ENCODE results near the gene TEC. TPM values are rescaled to one million over a fixed set of nuclear protein-coding genes. Genes with fewer than 3 reads are reported as not detected.

TEC gene
- total and polyA plus RNA-seq, 12 donors: 1.4 to 8.0 (median 4.7) TPM

DNA sequence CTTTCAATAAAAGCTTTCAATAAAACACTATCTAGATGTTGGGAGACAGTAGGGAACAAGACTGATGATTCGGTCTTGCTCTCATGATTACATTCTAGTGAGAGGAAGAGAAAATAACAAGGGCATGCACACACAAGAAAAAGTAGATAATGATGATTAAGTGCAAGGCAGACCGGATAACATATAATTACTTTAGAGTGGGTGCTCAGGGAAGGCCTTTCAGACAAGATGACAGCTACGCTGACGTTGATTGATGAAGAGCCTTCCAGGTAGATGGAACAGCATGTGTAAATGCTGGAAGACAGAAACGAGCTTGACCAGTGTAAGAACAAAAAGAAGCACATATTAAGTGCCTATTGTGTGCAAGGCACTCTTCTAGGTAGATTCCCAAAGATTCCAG, 179.0 kb downstream of the TEC start:
- TF ChIP-seq, protein P1, sequence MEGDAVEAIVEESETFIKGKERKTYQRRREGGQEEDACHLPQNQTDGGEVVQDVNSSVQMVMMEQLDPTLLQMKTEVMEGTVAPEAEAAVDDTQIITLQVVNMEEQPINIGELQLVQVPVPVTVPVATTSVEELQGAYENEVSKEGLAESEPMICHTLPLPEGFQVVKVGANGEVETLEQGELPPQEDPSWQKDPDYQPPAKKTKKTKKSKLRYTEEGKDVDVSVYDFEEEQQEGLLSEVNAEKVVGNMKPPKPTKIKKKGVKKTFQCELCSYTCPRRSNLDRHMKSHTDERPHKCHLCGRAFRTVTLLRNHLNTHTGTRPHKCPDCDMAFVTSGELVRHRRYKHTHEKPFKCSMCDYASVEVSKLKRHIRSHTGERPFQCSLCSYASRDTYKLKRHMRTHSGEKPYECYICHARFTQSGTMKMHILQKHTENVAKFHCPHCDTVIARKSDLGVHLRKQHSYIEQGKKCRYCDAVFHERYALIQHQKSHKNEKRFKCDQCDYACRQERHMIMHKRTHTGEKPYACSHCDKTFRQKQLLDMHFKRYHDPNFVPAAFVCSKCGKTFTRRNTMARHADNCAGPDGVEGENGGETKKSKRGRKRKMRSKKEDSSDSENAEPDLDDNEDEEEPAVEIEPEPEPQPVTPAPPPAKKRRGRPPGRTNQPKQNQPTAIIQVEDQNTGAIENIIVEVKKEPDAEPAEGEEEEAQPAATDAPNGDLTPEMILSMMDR (IDR thresholded peaks at IDR 0.05): no peak
- no peak for TF ChIP-seq POLR2A (IDR thresholded peaks at IDR 0.05)
- Histone ChIP-seq H3K4me1 (replicated peaks in 1 of 2) (no peaks in the 10 kb centered on the region), H3K36me3 (replicated peaks in 1 of 2) (no peaks in the 10 kb centered on the region), H3K27me3 (no peaks in the 10 kb centered on the region), H3K4me3 (no peak overlapping the region), H3K27ac (no peak overlapping the region), H3K9me3 (replicated peaks in 1 of 3) (no peaks in the 10 kb centered on the region)
- intact Hi-C loops (cut with DNase I): no loop called here
- WGBS, 4 donors: 69 to 79% (median 75%) methylated on average over 5 of the region's 5 CpGs
- DNase-seq: no peak

DNA sequence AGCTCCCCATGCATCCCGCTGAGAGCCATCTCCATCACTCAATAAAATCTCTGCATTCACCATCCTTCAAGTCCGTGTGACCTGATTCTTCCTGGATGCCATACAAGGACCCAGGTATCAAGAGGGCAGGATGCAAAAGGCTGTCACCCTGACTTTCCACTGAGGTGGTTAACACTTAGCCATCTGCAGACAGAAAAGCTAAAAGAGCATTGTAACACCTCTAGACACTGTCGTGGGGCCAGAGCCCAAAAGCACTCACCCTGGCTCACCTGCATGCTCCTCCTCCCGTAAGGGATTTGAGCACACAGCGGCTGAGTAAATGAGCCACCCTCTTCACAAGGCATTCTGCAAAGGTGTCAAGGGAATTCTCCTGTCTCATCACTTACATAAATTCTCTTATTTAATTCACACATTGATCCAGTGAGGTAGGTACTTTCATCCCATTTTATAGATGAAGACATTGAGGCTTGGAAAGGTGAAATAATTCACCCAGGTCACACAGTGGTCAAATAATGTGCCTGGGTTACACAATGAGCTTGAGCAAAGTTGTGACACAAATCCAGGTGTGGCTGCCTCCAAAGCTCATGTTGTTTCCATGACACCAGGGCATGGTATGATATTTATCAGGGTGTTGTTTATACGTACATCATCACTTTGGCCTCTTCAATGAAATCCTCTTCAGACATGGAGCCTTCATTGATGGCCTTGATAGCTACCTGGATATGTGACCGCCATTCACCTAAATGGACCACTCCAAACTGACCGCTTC, 183.6 kb downstream of the TEC start:
- intact Hi-C loops (cut with DNase I): loop anchor here (5.0 kb wide), 1 partner anchor 84 kb away; no protein-coding TSS in a partner anchor
- DNase-seq: no peak
- no peak for TF ChIP-seq POLR2A (IDR thresholded peaks at IDR 0.05)
- TF ChIP-seq, protein P1 (IDR thresholded peaks at IDR 0.05): no peak
- Histone ChIP-seq H3K27ac (no peak overlapping the region), H3K27me3 (no peaks in the 10 kb centered on the region), H3K4me3 (no peak overlapping the region), H3K4me1 (replicated peaks in 1 of 2) (no peaks in the 10 kb centered on the region), H3K36me3 (replicated peaks in 1 of 2) (no peaks in the 10 kb centered on the region), H3K9me3 (replicated peaks in 1 of 3) (no peaks in the 10 kb centered on the region)
- WGBS, 4 donors: 66 to 70% (median 68%) methylated on average over 8 of the region's 8 CpGs

Small RNA genes within 50 kb of the gene (small RNA-seq; reads per million reads assigned to genes)
- gene RF00019: 0 reads per million in 2 donors
- 0 reads per million in 2 donors for gene RF00026
- gene RNU6-838P: 0 reads per million in 2 donors

Other genes starting within 250 kb of the TEC start
- gene TXK, start 135.6 kb downstream of the TEC start, total RNA-seq: 1 to 10 TPM in 6 of 9 donors, under 1 TPM in 3; 0.55 to 4.9 (median 1.6) TPM
- 1 to 10 TPM in 1 of 3 donors, under 1 TPM in 2; 0.72 to 1.9 (median 0.74) TPM for gene TXK, start 135.6 kb downstream of the TEC start, polyA plus RNA-seq
- 100 to 1,000 TPM in 2 of 9 donors, 10 to 100 TPM in 7; 23.1 to 181 (median 51.2) TPM for gene SLAIN2, start 71.7 kb upstream of the TEC start, total RNA-seq
- gene SLAIN2, start 71.7 kb upstream of the TEC start, polyA plus RNA-seq: 100 to 1,000 TPM in 1 of 3 donors, 10 to 100 TPM in 1, 1 to 10 TPM in 1; 7.5 to 109 (median 13.7) TPM
- 1 to 10 TPM in 4 of 9 donors, under 1 TPM in 1, not detected in 4; 0.15 to 3.3 (median 2.1) TPM for gene SLC10A4, start 213.5 kb upstream of the TEC start, total RNA-seq
- 1 to 10 TPM in 2 of 3 donors, under 1 TPM in 1; 0.77 to 3.0 (median 1.3) TPM for gene SLC10A4, start 213.5 kb upstream of the TEC start, polyA plus RNA-seq
- under 1 TPM in 1 of 9 donors, not detected in 8; 0.22 TPM for gene ZAR1, start 220.4 kb upstream of the TEC start, total RNA-seq
- gene ZAR1, start 220.4 kb upstream of the TEC start, polyA plus RNA-seq: not detected